ENCODE results near the gene CRYBB2.
"Not testable (repeated sequence)": the region's sequence is repeated elsewhere in the genome, so short reads cannot be mapped to it uniquely, and the experiment has no call there.

The CRYBB2 gene

GRCh38 chr22:25219211-25219689, at the start of gene CRYBB2:
Gene CRYBB2 (plus strand): TSS chr22:25219639. CDS start chr22:25221430, 1,791 bp downstream.
- in situ Hi-C loops (cut with MboI; ENCODE audit: low sequenced_read_pairs): no loop called here

GRCh38 chr22:25170426-25170980, 48.9 kb upstream of the CRYBB2 start:
- in situ Hi-C loops (cut with MboI; ENCODE audit: low sequenced_read_pairs): no loop called here

- in situ Hi-C loops (cut with MboI; ENCODE audit: low sequenced_read_pairs): no loop called here
These were observed 47.3 kb upstream of the CRYBB2 start for GRCh38 chr22:25172153-25172552.

- in situ Hi-C loops (cut with MboI; ENCODE audit: low sequenced_read_pairs): no loop called here
These were observed 45.1 kb upstream of the CRYBB2 start for GRCh38 chr22:25174156-25174887.

- in situ Hi-C loops (cut with MboI; ENCODE audit: low sequenced_read_pairs): no loop called here
These were observed 44.5 kb upstream of the CRYBB2 start for GRCh38 chr22:25174888-25175411.

- in situ Hi-C loops (cut with MboI; ENCODE audit: low sequenced_read_pairs): no loop called here
These were observed 43.3 kb upstream of the CRYBB2 start for GRCh38 chr22:25176175-25176574.

- in situ Hi-C loops (cut with MboI; ENCODE audit: low sequenced_read_pairs): no loop called here
These were observed 42.6 kb upstream of the CRYBB2 start for GRCh38 chr22:25176799-25177198.

GRCh38 chr22:25177226-25177625, 42.2 kb upstream of the CRYBB2 start:
- in situ Hi-C loops (cut with MboI; ENCODE audit: low sequenced_read_pairs): no loop called here

GRCh38 chr22:25177895-25178294, 41.5 kb upstream of the CRYBB2 start:
- in situ Hi-C loops (cut with MboI; ENCODE audit: low sequenced_read_pairs): no loop called here

- in situ Hi-C loops (cut with MboI; ENCODE audit: low sequenced_read_pairs): not testable (repeated sequence)
These were observed 41.1 kb upstream of the CRYBB2 start for GRCh38 chr22:25178348-25178747.

- in situ Hi-C loops (cut with MboI; ENCODE audit: low sequenced_read_pairs): not testable (repeated sequence)
These were observed 40.4 kb upstream of the CRYBB2 start for GRCh38 chr22:25178869-25179631.

- in situ Hi-C loops (cut with MboI; ENCODE audit: low sequenced_read_pairs): no loop called here
These were observed 37.0 kb upstream of the CRYBB2 start for GRCh38 chr22:25182131-25183110.

- in situ Hi-C loops (cut with MboI; ENCODE audit: low sequenced_read_pairs): no loop called here
These were observed 35.4 kb upstream of the CRYBB2 start for GRCh38 chr22:25183949-25184619.

- in situ Hi-C loops (cut with MboI; ENCODE audit: low sequenced_read_pairs): no loop called here
These were observed 33.3 kb upstream of the CRYBB2 start for GRCh38 chr22:25186140-25186539.

- in situ Hi-C loops (cut with MboI; ENCODE audit: low sequenced_read_pairs): no loop called here
These were observed 32.0 kb upstream of the CRYBB2 start for GRCh38 chr22:25187469-25187868.

- in situ Hi-C loops (cut with MboI; ENCODE audit: low sequenced_read_pairs): no loop called here
These were observed 27.0 kb upstream of the CRYBB2 start for GRCh38 chr22:25192406-25192805.

- in situ Hi-C loops (cut with MboI; ENCODE audit: low sequenced_read_pairs): no loop called here
These were observed 26.3 kb upstream of the CRYBB2 start for GRCh38 chr22:25193130-25193529.

GRCh38 chr22:25193548-25193947, 25.9 kb upstream of the CRYBB2 start:
- in situ Hi-C loops (cut with MboI; ENCODE audit: low sequenced_read_pairs): no loop called here

GRCh38 chr22:25196326-25196725, 23.1 kb upstream of the CRYBB2 start:
- in situ Hi-C loops (cut with MboI; ENCODE audit: low sequenced_read_pairs): no loop called here

- in situ Hi-C loops (cut with MboI; ENCODE audit: low sequenced_read_pairs): no loop called here
These were observed 22.1 kb upstream of the CRYBB2 start for GRCh38 chr22:25197340-25197739.
